ENCODE data around the gene SERTM2.
"Not testable (repeated sequence)": the region's sequence is repeated elsewhere in the genome, so short reads cannot be mapped to it uniquely, and the experiment has no call there.

The SERTM2 gene

DNA sequence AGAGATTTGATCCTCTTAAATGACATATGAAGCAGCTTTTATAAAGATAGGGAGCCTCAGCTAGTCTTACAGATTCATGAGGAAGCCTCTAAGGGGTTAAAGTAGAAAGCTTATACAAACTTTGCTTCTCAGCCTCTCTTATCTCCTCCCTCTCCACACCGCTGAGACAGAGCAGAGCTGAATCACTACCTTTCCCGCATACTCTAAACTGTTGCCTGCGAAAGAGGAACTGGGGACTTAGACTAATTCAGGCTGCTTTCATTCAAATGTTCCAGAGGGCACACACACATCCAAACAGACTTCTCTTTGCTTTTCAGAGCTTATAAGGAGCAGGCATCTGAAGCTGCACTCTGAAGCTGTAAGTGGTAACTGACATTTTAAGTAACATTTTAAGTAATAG, at the start of gene SERTM2:
SERTM2 (plus strand) TSS at position 169 of the 400 bp plus-strand sequence. CDS start 7,213 bp downstream, outside the sequence.
- no peak for DNase-seq

DNA sequence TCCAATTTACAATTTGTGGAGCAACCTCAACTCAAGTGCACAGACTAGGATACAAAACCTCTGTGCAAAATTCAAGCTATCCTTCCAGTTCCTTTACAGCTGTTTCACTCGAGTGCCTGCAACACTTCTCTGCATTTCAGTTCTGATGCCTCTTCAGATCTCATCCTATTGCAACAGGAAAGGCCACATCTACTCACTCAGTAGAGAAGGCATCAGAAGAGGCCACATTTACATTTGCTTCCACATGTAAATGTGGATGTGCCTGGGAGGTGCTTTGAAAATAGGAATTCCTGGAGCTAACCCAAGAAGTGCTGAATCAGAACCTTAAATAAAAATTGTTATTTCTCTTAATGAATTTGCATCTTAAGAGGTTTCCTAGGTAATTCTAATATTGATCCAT, 45.8 kb upstream of the SERTM2 start:
- DNase-seq, result no peak

DNA sequence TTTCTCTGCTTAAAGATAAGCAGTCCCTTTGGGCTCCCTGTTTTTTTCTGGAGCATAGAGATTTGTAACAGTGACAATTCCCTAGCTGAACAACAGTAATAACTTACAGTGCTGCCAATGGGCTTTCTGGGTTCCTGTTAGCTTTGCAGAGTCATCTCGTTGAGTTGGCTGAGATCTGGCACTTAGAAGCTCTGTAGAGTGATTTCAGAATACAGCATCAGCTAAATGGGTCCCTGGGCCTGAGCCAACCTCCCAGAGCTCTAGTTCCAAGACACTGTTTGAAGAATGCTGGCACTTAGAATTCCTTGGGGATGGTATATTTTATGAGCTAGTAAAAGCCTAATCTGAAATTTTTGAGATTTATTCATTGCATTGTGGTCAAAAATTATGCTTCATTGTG, 43.5 kb upstream of the SERTM2 start:
- no peak for DNase-seq

DNA sequence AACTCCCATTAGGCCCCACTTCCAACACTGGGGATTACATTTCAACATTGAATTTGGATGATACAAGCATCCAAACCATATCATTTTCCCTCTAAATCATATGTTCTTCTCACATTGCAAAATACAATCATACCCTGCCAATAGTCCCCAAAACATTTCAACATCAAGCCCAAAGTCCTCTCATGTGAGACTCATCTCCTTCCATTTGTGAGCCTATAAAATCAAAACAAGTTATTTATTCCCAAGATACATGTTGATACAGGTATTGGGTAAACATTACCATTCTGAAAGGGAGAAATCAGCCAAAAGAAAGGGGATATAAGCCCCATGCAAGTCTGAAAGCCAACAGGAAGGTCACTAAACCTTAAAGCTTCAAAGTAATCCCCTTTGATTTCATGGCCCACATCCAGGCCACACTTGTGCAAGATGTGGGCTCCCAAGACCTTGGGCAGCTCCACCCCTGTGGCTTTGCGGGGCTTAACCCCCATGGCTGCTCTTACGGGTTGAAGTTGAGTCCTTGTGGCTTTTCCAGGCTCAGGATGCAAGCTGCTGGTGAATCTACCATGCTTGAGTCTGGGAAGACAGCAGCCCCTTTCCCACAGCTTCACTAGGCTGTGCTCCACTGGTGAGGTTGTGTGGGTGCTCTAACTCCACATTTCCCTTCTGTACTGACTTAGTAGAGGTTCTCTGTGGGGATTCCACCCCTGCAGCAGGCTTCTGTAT, 40.6 kb upstream of the SERTM2 start:
- DNase-seq, result no peak

DNA sequence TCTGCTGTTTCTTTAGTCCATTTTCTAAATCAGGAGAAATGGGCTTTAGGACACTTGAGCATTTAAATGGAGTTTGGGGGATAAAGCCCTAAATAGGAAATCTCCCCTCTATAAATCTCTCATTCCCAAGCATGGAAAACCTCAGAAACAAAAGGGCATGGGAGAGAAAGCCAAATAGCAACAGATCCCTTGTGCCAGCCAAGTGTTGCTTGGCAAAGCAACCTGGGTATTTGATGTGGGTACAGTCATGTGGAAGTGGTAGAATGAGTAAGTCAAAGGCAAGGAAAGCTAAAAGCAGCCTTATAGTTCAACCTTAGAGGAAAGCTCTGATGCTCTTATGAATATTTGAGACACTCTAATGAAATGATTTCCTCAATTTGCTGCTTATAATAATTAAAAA, 29.5 kb upstream of the SERTM2 start:
- DNase-seq, result no peak

DNA sequence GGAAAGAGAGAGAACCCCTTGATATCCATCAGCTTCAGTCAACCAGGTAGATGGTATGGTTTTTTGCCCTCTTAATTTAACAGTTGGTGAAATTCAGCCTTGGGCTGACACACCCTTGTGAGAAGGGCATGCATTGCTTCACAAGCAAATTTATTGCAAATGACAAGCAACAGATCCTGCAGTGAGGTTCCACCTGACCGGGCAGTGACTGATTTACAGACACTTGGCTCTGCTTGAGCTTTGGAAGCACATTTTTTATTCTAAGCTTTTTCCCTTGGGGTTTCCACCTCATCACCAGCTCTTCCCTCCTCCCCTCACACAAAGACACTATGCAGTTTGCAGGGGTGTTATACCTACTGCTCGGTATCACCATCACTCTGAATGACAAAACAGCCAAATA, 28.3 kb upstream of the SERTM2 start:
- no peak for DNase-seq

DNA sequence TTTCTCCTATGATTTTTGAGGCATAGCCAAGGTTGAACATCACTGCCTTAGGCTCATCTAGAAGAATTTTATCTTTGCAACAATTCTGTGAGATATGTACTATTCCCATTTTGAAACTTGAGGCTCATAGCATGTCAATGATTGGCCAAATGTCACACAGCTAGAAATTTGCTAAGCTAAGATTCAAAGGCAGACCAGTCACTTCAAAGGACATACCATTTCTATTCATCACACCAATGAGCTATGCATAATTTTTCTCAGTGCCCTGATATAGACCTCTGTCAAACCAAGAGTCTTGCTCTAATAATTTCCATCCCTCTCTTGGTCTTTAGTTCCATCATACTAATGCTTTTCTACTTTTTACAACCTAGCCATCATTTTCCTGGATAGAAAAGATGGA, 27.6 kb upstream of the SERTM2 start:
- no peak for DNase-seq

DNA sequence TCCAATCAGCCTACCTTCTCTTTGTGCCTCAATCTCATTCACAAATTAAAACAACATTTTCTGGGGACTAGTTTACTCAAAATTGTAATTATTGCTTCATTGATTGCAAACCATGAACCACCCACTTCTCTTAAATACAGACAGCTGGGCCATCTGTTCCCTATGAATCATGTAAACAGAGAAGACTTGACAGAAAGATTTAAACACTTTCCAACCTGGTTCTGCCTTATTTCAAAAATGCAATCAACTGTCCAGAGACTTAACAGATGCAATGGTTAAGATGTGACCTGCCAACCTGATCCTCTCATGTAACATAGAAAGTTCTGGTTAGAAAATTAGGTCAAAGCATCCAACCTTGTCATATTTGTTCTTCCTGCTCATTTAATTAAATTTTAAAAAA, 20.8 kb upstream of the SERTM2 start:
- no peak for DNase-seq

DNA sequence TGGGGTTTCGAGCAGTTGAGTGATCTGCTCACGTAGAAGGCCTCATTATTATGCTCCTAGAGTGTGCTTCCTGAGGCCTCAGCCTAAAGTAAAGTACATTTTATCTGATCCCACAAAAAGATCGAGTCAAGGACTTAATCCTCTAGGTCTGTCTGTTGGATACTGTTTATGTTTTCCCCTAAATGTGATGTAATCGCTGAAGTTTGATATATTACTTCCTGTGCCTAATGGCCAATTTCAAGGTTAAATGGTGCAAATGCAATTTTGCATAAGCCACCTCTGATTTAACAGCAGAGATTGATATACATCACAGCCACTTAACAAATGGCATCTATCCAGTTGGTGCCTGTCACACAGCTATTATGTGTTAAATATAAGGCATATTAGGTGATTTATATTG, 19.4 kb upstream of the SERTM2 start:
- no peak for DNase-seq

DNA sequence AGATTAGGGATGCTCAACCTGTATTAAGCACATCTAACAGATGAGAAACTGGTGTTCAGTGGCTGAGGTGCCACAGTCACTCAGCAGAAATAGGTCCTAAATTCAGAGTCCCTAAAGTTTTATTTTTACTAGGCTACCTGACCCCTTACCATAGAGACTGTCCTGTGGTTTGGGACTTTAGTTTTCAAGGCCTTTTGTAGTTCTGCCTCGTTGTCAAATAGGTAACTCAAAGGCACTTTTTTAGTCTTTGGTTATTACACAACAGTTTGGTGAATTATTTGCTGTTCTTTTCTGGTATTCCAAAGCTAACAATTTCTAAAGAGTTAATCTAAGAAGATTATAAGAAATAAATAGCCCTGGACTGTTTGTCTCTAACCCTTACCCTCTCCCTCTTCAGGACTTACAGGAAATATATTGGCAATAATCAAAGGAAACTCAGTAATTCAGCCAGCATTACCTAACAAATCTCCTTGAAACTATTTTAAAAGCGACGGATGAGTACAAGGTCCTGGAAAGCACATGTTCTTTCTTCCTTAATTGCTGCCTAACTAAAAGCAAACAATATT, 12.8 kb upstream of the SERTM2 start:
- no peak for DNase-seq

DNA sequence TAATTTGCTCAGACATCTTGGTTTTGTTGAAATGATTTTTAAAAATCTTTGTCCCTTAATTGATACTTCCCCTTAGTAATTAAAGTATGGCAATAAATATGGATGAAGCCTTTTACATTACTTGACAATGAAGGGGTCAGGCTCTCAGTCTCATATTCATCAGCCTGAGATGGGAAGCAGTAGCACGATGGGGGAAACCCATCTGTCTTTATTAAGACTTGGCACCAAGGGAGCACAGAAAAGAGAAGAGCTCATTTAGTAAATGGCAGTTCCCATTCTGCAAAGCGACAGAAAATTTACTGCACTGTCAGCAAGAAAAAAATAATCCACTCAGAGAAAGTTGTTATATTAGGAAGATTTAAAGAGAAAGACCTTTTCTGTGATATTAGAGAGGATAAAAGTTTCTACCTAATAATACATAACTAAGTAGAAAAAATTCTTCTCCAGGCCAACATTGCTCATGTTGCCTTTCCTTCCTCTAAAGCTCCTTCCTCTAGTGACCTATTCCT, 7.9 kb upstream of the SERTM2 start:
- DNase-seq, result no peak

DNA sequence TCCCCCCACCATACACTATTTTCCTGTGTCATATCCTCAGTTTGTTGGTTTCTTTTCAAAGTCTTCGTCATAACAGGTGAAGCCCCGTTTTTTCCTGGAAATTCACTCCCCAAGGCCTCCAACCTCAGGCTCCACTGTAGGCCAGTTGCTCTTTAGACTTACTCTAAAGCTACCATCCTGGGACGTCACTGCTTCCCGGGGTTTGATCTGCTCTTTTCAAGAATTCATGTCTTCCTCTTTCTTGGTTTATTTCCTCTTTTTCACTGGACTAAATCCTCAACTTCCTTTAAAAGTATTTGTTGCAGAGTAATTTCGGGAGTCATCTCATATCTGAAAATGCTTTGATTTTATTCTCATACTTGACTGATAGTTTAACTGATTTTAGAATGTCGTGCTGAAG, 6.5 kb upstream of the SERTM2 start:
- DNase-seq, result no peak

DNA sequence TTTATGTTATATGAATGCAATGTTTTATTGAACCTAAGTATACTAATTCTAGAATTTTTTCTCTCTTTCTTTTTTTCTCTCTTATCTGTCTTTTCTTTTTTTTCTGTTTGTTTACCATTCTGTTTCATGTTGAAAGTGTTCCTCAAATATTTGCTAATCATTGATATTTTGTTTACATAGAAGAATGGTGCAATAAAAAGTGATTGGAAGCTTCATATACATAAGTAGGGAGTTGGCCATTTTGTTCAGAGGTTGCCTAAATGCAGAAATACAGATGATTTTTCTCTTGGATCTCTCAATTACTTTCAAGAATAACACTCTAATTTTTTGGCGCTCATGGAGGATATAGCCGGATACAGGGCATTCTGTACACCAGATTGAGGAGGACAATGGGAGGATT, 5.7 kb upstream of the SERTM2 start:
- DNase-seq, result no peak

DNA sequence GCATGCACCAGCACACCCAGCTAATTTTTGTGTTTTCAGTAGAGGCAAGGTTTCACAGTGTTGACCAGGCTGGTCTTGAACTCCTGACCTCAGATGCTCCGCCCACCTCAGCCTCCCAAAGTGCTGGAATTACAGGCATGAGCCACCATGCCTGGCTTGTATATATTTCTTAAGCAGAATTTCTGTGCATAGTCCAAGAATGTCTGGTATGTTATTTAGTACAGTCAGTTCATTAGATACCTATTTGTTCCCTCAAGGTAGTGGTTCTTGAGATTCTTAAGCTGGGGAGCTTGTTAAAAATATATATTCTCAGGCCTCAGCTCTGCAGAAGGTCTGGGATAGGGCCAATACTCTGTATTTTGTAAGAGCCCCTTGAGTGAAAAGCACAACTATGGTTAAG, 4.6 kb upstream of the SERTM2 start:
- DNase-seq, result no peak

DNA sequence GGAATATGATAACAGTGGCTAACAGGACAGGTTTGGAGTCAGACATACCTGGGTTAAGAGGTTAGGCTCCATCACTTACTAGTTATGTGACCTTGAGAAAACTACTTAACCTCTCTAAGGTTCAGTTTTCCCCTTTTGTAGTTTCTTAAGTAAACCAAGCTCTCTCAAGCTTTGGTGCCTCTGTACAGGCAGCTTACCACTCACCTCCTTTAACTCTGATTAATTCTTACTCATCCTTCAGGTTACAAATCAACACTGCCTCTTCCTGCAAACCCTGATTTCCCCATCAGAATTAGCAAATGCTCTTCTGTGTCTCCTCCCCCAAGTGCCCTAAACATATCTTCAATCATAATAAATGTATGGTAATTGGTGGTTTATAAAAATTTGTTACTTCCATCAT, 3.5 kb upstream of the SERTM2 start:
- no peak for DNase-seq

DNA sequence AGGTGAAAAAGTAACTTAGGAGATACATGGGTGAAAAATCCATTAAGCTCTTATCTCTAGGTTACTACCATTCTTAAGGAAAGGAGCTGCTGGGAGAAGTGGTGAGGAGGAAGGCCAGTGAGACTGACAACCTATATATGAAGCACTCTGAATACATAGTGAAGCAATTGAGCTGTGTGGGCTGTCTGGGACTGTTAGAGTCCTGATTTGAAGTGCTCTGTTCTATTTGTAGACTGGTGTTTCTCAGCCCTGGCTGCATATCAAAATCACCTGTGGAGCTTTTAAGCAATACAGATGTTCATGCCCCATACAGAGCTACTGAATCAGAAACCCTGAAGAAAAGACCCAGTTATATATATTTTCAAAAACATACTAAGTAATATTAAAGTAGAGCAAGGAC, 3.9 kb downstream of the SERTM2 start:
- DNase-seq, result no peak

DNA sequence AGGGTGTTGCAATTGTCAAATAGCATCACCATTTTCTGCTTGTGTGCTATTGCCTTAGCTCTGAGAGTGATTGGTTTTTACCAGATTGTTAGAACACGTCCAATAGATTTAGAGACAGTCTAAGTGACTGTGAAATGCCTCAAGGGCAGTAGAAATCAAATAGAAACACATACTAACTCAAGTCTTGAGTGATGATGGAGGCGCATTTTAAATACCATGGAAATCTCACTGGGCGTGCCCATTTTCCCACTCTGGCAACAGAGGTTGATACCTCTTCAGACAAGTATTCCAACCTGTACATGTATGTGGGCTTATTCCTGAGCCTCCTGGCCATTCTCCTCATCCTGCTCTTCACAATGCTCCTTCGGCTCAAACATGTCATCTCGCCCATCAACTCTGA, 7.2 kb downstream of the SERTM2 start:
- no peak for DNase-seq

DNA sequence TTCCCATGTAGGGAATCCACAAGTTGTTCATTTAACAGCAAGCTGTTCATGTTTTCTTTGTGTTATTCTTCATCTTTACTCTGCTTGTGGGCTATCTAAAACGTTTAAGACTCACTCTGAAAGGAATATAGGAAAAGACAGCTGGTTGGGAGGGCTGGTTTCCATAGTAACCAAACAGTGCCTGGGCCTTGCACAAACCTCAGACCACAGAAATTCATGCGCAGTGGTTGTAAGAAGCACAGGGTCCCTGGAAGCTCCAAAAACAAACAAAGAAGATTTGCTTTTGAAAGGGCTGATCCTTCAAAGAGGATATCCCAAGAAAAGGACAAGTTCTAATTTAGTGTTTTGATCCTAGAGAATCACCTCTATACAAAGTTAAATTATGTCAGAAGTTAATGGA, 7.8 kb downstream of the SERTM2 start:
- DNase-seq, result no peak

DNA sequence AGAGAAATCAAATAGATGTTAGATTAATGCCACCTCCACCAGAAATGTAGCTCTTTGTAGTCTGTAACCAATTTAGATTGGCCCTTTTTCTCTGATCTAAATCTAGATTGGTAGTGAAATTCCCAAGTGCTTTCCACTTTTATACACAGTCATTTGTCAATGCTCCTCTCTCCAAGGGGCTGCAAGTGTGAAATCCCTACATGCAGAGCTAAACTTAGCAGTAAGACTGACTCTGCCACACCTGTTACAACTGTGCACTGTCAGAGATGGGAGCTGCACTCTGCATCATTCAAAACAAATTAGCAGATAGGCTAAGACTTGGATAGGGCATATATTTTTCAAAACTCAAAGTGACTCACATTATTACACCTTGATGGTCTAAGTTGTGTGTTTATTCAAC, 9.1 kb downstream of the SERTM2 start:
- no peak for DNase-seq

DNA sequence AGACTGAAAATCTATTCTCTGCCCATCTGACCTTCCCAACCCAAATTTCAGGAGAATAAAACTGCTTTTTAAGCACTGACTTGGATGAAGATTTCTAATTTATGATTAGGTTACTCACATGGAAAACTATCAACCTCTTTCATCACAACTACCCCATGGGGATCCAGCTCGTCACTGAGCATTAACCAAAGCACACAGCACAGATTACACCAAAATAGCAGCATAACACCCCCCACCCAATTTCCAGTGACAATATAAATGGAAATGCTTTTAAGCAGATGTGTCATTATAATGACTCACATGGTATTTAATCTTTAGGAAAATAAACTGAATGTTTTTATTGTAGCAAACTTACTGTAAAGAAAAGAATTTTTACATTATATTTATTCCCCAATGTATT, 9.7 kb downstream of the SERTM2 start:
- DNase-seq, result no peak

DNA sequence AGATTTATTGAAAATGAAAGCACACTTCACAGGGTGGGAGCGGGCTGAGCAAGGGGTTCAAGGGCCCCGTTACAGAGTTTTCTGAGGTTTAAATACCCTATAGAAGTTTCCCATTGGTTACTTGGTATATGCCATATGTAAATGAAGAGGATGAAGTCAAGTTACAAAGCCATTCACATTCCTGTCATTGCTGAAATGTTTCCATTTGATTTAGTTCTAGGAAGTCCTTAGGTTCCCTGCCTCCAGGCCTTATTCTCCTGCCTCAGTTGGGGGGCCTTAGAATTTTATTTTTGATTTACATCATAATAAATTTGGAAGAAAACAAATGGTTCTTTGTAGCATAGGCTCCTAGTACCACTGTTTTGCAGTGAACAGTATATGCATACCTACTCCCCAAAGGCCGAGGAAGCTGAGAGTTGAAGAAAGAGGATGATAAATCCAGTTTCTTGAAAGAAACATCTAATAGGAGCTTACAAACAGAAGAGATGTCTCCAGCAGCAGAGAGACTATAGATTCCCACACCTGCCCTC, 31.8 kb downstream of the SERTM2 start:
- DNase-seq, result no peak

DNA sequence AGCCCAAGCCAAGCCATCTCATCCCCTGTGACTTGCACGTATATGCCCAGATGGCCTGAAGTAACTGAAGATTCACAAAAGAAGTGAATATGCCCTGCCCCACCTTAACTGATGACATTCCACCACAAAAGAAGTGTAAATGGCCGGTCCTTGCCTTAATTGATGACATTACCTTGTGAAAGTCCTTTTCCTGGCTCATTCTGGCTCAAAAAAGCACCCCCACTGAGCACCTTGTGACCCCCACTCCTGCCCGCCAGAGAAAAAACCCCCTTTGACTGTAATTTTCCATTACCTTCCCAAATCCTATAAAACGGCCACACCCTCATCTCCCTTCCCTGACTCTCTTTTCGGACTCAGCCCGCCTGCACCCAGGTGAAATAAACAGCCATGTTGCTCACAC, 37.8 kb downstream of the SERTM2 start:
- DNase-seq, result not testable (repeated sequence)

DNA sequence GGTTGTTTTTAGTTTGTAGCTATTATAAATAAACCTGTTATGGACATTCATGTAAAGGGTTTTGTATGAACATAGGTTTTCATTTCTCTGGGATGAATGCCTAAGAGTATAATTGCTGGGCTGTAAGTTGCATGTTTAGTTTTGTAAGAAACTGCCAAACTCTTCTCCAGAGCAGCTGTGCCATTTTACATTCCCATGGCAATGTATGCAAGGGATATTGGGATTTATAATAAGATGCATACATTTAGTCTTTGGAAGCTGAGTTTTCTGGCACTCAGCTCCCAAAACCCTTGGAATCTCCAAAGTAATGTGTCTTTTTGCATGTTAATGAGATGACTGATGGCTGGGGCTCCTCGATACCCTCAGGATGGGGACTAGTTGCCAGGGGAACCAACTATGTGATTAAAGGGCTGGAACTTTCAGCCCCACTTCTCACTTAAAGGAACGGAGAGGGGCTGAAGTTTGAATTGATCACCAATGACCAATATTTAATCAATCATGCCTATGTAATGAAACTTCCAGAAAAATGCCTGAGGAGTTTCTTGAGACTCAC, 44.0 kb downstream of the SERTM2 start:
- DNase-seq, result no peak

DNA sequence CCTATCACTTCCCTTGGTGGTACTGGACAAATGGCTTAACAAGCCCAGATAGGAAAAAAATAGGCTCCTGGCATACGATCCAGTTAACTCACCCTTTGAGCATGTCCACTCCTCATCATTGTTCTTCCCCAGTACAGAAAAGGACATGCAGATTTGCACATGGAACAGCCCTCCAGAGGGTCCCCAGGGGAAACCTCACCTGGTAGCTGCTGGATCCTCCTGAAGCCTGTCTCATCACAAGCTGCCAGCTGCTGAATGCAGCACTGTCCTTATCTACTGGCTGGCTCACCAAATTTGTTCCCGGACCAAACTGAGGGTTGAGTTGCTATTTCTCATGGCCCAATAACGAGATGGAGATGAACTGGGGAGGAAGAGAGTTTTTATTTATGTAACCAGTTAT, 49.4 kb downstream of the SERTM2 start:
- no peak for DNase-seq

Data from activated CD4-positive, alpha-beta T cell treated with anti-CD3 and anti-CD28 coated beads, Interleukin-2, amount 50 U/mL, for 1 hour (primary cell).